Renal pelvis (tissue), 4 donors: ENCODE results near the gene SMIM17. TPM values are rescaled to one million over a fixed set of nuclear protein-coding genes. Genes with fewer than 3 reads are reported as not detected.
"Not testable (repeated sequence)": the region's sequence is repeated elsewhere in the genome, so short reads cannot be mapped to it uniquely, and the experiment has no call there.

Source experiments
- DNase-seq: peaks from one replicate; pipeline ENCODE4 v3.0.0-alpha.2; 2013
- polyA plus RNA-seq, 3 donors: library from polyadenylated mRNA; unstranded; fragments of 120-200 nt; gene quantifications; one replicate each; pipeline ENCODE4 v1.2.1, GENCODE V29; 2013; ENCODE audit not compliant: insufficient read length in 3 of 3

SMIM17 gene
- polyA plus RNA-seq, 3 donors, result 1.7 to 2.5 (median 2.1) TPM

DNA sequence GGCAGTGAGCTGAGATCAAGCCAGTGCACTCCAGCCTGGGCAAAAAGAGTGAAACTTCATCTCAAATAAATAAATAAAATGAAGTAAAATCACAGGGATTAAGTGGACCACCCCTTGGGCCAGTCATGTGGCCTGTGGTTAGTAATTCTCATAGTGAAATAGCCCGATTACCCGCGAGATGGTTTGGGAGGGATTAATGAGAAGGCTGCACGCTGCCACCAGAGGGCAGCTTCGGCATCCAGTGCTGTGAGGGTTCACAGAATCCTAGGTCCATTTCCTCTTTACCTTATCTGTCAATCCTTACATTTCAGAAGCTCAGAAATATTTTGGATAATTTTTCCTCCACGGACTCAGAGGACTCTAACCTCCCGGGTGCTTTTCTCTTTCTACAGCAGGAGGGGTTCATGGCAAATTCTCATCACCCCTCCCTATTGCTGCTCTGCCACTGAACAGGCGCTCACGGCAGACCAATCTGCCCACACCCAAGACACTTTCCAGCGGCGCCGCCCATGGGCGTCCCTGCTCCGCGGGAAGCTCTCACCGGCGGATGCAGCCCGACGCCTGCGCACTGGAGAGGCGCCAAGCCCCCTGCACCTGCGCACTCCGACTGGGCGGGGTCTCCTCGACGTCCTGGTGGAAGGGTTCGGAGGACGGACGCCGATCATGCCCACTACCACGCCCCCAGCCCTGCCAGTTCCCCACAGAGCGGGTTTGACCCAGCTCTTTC is 17.6 kb downstream of the SMIM17 start:
- DNase-seq, result no peak

DNA sequence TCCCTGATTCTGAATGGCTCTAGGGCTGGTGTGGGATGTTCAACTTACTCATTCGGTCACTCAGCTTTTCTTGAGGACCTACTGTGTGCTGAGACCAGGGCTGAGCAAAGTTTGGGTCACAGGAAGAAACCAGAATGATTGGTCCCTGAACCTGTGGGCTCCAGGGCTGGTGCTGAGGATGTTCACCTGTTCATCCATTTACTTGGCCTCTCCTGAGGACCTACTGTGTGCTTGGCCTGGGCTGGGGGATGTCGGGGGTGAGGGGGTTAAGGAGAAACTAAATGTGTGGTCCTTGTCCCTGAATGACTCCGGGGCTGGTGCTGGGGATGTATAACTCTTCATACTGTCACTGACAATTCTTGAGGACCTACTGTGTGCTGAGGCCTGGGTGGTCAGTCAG is 18.3 kb downstream of the SMIM17 start:
- no peak for DNase-seq

DNA sequence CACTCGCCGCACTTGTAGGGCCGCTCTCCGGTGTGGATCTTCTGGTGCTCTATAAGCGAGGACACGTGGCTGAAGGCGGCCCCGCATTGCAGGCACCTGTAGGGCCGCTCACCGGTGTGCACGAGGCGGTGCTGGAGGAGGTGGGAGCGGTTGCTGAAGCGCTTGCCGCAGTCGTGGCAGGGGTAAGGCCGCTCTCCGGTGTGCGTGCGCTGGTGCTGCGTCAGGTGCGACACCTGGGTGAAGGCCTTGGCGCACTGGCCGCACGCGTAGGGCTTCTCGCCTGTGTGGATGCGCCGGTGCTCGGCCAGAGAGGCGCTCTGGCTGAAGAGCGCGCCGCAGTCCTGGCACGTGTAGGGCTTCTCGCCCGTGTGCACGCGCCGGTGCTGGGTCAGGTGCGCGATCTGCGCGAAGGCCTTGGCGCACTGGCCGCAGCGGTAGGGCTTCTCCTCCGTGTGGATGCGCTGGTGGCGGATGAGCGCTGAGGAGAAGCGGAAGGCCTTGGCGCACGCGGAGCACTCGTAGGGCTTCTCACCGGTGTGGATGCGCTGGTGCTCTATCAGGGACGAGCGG is 21.1 kb downstream of the SMIM17 start:
- no peak for DNase-seq

DNA sequence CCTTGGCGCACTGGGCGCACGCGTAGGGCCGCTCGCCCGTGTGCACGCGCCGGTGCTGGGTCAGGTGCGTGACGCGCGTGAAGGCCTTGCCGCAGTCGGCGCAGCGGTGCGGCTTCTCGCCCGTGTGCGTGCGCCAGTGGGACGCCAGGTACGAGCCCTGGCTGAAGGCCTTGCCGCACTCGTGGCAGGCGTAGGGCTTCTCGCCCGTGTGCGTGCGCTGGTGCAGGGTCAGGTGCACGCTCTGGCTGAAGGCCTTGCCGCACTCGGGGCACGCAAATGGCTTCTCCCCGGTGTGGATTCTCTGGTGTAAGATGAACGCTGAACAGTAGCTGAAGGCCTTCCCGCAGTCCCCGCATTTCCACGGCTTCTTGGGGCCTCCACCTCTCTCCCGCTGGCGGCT is 21.6 kb downstream of the SMIM17 start:
- no peak for DNase-seq

DNA sequence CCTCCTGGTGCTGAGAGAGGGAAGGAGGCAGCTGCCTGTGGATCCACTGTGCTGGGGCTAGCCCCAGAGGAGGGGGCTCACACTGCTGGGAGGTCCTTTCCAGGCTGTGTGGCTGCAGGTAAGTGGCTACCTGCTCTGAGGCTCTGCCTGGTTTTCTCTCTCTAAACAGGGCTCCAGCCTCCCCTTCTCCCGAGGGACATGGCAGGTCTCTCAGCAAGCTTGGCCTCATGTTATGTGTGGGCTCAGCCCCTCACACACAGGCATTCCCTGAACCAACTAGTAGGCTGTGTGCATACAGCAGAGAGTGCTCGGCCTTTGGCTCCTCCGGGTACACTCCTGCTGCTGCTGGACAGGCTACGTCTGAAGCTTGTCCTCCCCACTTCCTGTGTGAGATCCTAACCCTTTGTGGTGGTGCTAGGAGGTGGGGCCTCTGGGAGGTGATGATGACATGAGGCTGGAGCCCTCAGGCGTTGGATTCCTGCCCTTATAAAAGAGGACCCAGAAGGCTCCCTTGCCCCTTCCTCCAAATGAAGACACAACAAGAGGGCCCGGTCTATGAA is 24.4 kb downstream of the SMIM17 start:
- no peak for DNase-seq

DNA sequence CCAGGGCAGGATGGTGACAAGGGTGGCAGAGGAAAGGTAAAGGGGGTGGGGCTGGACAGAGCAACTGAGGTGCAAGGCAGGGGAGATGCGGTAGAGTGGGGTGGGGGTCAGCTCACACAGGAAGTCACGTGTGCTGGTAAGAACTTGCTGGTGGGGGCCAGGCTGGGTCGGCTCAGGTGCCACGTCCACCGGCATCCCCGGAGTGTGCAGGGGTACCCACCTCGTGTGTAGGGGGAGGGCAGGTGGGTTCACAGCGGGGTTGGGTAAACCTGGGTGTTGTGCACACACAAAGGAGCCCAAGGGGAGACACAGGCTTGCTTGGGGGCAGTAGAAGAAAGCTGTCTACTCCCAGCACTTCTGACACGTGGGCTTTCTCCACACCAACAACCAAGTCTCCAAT is 25.7 kb downstream of the SMIM17 start:
- DNase-seq, result no peak

DNA sequence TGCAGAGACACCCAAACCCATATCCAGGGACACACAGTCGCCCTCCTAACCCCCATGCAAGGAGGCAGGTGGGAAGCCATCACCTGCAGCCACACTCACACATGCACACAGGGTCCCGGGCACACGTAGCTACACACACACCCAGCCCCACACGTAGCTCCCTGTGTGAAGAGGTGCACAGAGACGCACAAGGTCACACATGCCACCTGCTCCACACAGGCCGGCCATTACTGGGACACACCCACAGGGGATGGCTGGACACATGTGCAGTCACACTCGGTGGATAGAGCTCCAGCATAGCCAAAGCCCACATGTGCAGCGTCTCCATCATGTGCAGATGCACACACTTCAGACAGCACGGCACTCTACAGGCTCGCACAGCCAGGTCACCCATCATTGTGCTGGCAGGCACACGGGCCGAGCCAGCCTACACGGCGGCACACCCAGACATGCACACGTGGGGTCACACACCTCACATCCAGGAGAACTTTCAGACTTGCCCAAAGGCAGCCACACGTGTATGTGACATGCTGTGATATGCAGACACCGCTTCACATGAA is 27.5 kb downstream of the SMIM17 start:
- DNase-seq, result no peak

DNA sequence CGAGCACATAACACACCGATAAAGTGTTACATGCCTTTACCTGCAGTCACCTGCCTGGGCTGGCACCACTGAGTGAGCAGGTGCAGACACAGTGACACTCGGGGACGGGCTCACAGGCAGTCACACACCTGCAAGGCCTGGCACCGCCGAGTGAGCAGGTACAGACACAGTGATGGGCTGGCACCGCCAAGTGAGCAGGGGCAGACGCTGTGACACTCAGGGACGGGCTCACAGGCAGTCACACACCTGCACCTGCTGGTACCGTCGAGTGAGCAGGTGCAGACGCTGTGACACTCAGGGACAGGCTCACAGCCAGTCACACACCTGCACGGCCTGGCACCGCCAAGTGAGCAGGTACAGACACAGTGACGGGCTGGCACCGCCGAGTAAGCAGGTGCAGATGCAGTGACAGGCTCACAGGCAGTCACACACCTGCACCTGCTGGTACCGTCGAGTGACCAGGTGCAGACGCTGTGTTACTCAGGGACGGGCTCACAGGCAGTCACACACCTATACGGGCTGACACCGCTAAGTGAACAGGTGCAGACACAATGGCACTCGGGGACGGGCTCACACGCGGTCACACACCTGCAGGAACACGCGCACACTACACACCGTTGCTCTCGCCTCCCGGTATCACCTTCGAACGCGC is 28.1 kb downstream of the SMIM17 start:
- no peak for DNase-seq

DNA sequence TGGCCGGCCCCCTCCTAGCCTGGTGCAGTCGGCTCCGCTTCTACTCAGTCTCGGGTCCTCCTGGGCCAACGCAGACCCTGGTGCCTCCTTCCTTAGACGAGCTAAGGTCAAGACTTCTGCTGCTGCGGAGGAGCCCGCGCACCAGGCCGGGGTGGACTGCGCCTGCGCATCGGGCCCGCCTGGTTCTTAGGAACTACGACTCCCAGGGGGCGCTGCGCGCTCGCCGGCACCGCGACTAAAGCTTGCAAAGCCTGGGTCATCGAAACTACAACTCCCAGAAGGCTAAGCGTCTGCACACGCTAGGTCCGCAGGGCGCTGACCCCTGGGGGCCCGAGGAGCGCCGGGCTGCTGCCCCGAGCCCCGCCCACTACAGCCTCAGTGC is 28.6 kb downstream of the SMIM17 start, which contains the start of gene ZNF835:
Gene ZNF835, minus strand, starts transcription at position 145 of the 382 bp plus-strand sequence. CDS start 6,559 bp downstream, outside the sequence.
- peak; percentile 83 for DNase-seq

DNA sequence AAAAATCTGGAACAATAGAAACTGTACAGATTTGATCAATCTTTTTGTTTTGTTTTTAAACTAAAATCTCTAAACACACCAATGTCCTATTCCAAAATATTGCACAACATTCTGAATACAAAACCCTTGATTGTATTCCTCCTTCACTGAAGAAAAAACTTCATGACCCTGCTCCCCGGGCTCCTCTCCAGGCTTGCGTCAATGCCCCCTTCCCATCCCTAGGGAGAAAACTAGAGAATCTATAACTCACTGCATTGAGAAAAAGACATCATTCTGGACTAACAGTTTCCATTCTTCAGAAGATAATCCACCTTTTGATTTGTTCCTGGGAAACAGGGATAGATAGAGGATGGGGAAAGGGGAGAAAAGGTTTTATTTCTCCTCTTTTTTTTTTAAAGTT is 29.7 kb downstream of the SMIM17 start:
- DNase-seq, result not testable (repeated sequence)

DNA sequence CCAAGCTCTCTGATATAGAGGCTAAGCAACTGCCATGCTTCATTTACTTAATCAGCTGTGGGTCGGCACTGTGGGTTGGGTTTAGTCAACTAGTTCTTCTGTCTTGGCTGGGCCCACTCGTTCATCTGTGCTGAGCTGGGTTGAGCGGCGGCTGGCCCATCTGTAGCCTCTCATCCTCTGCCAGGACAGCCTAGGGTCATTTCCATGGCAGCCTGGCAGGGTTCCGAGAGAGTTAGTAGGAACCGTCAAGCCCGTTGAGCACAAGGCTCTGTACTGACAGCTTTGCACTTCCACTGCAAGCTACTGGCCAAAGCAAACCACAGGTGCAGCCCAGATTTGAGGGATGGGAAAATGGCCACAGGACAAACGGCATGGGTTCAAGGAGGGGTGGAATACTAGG is 35.2 kb downstream of the SMIM17 start:
- DNase-seq, result no peak

DNA sequence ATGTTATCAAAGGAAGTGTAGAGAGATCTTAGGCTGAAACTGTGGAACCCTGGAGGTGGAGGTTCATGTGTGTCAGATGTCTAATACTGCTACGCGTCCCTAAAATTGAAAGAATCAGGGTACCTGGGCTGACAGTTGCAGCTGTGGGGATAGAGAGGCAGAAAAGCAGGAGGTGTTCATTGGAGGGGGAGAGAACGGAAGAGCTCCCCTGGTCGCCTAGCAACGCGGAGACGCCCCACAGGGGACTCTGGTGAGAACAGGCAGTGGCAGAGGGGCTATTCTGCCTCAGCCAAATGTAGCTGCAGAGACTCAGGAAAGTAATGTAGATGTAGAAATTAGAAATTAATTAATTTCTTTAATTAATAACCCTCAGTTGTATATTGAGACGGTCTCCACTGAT is 38.7 kb downstream of the SMIM17 start:
- DNase-seq, result no peak

DNA sequence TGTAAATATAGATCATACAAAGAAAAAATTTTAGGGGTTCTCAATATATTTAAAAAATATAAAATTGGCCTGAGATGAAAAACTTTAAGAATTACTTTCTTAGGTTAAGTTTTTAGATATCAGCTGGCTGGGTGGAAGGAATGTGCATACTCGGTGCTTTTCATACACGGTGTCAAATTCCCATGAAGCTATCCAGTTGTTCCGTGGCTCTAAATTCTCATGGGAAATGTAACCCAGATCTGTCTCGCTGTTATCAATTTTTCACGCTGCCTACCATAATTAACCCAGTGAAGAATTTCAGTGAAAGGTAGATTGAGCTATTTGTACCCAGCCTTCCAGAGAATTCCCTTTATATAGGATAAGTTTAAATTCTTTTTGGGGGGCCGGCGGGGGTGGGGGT is 40.2 kb downstream of the SMIM17 start:
- DNase-seq, result no peak

DNA sequence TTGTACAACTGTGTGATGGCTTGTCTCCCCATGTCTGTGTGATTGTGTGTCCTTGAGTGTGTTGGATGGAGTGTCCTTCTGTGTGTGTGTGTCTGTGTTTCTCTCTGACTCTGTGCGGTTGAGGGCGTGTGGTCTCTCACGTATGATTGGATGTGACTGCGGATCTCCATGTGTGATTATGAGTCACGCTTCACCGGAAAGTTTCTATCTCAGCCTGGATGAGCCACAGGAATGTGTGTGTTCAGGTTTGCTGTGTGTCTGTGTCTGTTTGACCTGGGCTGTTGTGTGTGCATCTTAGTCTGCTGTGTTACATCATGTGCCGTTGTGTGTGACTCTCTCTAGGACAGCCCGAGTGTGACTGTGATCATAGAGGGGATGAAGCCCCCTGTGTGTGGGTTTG is 44.1 kb downstream of the SMIM17 start:
- DNase-seq, result no peak

DNA sequence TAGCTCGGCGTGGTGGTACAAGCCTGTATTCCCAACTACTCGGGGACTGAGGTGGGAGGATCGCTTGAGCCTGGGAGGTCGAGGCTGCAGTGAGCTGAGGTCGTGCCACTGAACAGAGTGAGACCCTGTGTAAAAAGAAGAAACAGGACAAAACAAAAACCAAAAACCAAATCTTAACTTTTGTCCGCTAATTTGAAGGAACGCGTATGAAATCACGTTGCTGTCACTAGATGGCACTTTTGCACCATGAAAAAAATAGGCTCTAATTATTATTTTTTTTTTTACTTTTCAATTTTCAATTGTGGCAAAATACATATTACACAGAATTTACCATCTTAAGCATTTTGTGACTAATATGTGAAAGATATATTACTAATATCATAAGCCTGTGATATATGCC is 46.2 kb downstream of the SMIM17 start:
- DNase-seq, result no peak

DNA sequence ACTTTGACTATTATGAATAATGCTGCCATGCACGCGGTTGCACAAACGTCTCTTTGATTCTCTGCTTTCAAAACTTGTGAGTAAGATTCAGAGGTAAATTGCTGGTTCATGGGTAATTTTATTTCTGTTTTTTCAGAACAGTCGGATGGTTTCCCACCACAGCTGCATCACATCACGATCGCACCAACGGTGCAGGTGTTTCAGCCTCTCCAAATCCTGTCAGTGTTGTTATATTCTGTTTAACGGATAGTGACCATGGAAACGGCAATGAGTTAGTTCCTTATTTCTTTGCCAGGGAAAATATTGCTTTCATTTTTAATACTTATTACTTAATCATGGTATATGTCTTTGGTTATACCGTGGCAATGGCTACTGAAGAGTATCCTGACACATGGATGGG is 47.7 kb downstream of the SMIM17 start:
- no peak for DNase-seq

DNA sequence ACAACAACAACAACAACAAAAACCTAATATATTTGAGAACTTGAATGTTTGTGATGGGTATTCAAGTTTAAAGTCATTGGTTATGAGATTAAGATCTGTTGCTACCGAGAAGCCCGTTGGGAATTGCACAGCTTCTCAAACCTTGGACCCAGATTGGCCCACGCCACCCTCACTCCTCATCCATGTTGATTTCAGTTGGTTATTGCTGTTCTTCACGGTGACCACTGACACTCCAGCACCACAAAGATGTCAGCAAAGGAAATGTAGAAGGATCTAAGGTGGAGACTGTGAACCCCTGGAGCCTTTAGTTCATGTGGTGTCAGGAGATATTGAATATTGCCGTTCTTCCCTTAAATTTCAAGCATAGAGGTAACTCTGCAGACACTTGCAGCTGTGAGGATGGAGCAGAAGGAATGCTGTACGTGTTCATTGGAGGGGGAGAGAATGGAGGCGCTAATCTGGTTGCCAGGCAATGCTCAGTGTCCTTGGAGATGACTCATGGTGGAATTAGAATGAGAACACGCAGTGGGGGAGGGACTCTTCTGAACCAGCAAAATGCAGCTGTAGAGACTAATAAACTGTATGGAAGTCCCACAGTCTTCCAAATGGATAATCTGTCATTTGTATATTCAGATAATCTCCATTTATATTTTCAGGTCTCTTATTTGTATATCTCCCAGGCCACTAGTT is 49.4 kb downstream of the SMIM17 start:
- DNase-seq, result no peak

DNA sequence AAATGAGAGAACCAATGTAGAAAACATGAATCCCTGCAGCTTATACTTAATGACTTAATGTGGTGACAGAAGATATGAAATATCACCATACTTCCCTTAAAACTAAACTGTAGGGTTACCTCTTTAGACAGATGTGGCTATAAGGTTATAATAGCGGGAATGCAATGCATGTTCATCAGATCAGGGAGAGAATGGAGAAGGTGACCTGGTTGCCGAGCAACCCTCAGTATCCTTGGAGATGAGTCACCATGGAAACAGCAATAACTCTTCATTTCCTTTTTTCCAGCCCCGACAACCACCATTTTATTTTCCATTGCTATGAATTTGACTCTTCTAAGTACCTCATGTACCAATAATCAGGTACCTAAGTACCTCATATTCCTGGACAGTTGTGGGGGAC is 56.6 kb downstream of the SMIM17 start:
- no peak for DNase-seq

DNA sequence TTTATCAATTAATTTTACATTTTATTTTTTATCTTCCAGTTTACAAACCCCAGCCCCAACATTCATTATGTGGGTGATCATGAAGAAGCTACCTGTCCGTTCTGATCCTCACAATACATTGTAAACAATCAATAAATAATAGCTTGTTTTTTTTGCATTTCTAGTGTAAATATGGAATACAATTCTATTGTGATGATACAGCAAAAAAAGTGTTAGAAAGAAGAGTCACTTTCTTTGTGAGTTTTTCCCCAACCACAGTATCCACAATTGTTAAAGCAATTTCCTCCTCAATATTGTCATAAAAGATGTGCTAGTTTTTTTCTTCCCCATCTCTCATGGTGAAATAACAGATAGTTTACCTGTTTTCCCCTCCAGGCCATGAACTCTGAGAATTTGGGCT is 58.9 kb downstream of the SMIM17 start:
- DNase-seq, result no peak

DNA sequence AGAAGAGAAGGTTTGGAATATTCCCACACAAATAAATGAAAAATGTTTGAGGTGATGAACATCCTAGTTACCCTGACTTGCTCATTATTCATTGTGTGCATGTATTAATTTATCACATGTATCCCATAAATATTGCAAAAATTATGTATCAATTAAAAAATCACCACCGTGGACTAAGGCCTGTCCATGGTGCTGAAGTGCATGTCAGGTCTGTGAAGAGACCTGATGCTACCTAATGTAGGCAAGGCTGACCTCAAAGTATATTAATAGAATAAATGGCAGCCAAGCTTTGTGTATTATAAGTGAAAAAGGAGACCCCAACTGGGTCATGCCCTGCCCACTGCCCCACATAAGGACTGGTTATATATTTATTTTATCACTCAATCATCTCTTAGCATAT is 63.0 kb downstream of the SMIM17 start:
- no peak for DNase-seq
